Nephron (organoid): ENCODE results near the gene RANGRF.

Experiments used
- H3K27ac Mint-ChIP-seq, 3 experiments: 2 replicates each; pipeline ENCODE4 v1.8.0; 2020; ENCODE audit warnings: mixed read lengths in 3 of 3, mild to moderate bottlenecking in 2 of 3, moderate library complexity in 1 of 3
- H3K27me3 Mint-ChIP-seq: 2 replicates; pipeline ENCODE4 v1.8.0; 2021; ENCODE audit warnings: low read depth, mild to moderate bottlenecking, moderate library complexity, mixed read lengths
- H3K36me3 Mint-ChIP-seq: 2 replicates; pipeline ENCODE4 v1.8.0; 2020; ENCODE audit warnings: low read depth, mixed read lengths
- H3K4me1 Mint-ChIP-seq: 2 replicates; pipeline ENCODE4 v1.8.0; 2020; ENCODE audit warnings: mixed read lengths
- H3K4me3 Mint-ChIP-seq, 3 experiments: 2 replicates each; pipeline ENCODE4 v1.8.0; 2020; ENCODE audit warnings: mild to moderate bottlenecking in 3 of 3, mixed read lengths in 3 of 3, moderate library complexity in 2 of 3
- H3K9me3 Mint-ChIP-seq: 2 replicates; pipeline ENCODE4 v1.8.0; 2020; ENCODE audit warnings: mixed read lengths
- TF ChIP-seq, protein P1 (sequence below), 3 experiments: fragments of 200-600 bp; sonication (generic); IDR thresholded peaks; one replicate each; pipeline ENCODE4 v1.5.0; 2021; ENCODE audit warnings: antibody characterized with exemption in 3 of 3; ENCODE audit not compliant: unreplicated experiment in 3 of 3

The RANGRF gene

DNA sequence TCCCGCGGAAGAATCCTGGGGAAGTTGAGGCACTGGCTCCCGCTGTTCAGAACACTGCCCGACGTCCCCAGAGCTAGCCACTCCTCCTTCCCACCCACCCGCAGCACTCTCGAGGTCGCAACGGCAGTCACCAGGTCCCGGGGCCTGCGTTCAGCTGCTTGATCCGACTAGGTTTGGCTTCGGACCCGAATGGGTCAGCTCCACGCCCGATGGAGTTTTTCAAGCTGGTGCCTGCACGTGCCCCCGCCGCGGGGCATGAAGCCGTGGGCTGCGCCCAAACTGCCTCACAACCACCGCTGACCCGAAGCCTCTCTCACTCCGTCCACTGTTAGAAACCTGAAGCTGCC lies 38.8 kb downstream of the RANGRF start:
- Mint-ChIP-seq H3K4me3 (peak overlapping the region; percentile 79 to 85 (median 83)), H3K27ac (peak overlapping the region in 1 of 3 experiments; percentile 83), H3K27me3 (peaks cover 14% of the 10 kb centered on the region), H3K4me1 (peaks cover 7% of the 10 kb centered on the region), H3K36me3 (no peaks in the 10 kb centered on the region), H3K9me3 (no peaks in the 10 kb centered on the region)
- TF ChIP-seq, protein P1, sequence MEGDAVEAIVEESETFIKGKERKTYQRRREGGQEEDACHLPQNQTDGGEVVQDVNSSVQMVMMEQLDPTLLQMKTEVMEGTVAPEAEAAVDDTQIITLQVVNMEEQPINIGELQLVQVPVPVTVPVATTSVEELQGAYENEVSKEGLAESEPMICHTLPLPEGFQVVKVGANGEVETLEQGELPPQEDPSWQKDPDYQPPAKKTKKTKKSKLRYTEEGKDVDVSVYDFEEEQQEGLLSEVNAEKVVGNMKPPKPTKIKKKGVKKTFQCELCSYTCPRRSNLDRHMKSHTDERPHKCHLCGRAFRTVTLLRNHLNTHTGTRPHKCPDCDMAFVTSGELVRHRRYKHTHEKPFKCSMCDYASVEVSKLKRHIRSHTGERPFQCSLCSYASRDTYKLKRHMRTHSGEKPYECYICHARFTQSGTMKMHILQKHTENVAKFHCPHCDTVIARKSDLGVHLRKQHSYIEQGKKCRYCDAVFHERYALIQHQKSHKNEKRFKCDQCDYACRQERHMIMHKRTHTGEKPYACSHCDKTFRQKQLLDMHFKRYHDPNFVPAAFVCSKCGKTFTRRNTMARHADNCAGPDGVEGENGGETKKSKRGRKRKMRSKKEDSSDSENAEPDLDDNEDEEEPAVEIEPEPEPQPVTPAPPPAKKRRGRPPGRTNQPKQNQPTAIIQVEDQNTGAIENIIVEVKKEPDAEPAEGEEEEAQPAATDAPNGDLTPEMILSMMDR (IDR thresholded peaks at IDR 0.05; ENCODE audit: unreplicated experiment in 3 of 3) = no peak

DNA sequence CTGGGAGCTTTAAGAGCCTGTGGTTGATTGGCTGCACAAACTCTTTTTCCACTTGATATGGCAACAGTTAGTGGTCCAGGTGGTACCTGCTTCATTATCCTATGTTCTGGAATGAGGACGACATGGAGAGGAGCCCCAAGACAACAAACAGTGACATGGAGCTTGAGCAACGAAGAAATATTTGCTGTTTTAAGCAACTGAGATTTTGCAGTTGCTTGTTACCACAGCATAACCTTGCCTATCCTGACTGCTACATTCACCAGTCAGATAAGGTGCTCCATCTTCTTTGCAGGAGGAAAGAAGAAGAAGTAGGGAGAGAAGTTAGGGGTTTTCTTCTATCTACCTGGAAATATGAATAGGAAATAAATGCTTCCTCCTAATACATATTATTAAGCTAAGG lies 43.7 kb downstream of the RANGRF start:
- no peaks in the 10 kb centered on the region for H3K36me3 Mint-ChIP-seq
- peaks cover 3% of the 10 kb centered on the region for H3K27me3 Mint-ChIP-seq
- no peaks in the 10 kb centered on the region for H3K9me3 Mint-ChIP-seq
- H3K4me3 Mint-ChIP-seq = no peak overlapping the region
- TF ChIP-seq, protein P1 (IDR thresholded peaks at IDR 0.05; ENCODE audit: unreplicated experiment in 3 of 3) = no peak
- H3K4me1 Mint-ChIP-seq = no peaks in the 10 kb centered on the region
- H3K27ac Mint-ChIP-seq = no peak overlapping the region

DNA sequence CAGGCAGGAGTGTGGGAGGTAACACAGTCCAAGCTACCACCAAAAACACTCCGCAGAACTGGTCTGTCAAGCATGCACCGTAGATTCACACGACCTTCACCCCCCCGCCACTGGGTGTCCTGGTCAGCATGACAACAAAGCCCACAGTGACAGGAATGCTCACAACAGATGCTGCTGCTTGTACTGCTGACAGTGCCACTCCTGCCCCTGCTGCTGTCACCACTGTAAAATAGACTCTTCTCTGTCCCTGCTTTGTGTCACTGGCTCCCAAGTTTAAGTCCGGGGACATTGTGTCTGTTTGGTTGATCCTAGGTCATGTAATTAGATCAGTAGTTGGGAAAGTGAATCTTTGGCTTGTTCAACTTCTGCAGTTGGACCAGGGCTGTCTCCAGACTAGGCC lies 44.2 kb downstream of the RANGRF start:
- Mint-ChIP-seq H3K27me3 (peaks cover 3% of the 10 kb centered on the region), H3K4me3 (no peak overlapping the region), H3K36me3 (no peaks in the 10 kb centered on the region), H3K27ac (no peak overlapping the region), H3K4me1 (no peaks in the 10 kb centered on the region), H3K9me3 (no peaks in the 10 kb centered on the region)
- TF ChIP-seq, protein P1 (IDR thresholded peaks at IDR 0.05; ENCODE audit: unreplicated experiment in 3 of 3) = no peak

DNA sequence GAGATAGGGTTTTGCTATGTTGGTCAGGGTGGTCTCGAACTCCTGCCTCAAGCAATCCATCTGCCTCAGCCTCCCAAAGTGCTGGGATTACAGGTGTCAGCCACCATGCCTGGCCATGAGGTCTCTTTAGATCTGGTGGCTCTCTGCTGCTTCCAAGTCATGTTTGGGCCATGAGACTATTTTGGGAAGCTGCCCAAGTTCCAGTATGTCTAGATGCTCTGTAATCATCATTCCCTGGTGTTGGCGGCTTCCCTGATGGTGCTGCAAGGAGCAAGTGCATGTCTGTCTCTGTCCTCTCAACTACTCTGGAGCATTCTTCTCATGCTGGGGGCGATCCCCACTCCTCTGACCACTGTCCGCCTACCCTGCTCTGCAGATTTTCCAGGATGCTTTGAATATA lies 44.8 kb downstream of the RANGRF start:
- Mint-ChIP-seq H3K27ac (no peak overlapping the region), H3K4me3 (no peak overlapping the region)

DNA sequence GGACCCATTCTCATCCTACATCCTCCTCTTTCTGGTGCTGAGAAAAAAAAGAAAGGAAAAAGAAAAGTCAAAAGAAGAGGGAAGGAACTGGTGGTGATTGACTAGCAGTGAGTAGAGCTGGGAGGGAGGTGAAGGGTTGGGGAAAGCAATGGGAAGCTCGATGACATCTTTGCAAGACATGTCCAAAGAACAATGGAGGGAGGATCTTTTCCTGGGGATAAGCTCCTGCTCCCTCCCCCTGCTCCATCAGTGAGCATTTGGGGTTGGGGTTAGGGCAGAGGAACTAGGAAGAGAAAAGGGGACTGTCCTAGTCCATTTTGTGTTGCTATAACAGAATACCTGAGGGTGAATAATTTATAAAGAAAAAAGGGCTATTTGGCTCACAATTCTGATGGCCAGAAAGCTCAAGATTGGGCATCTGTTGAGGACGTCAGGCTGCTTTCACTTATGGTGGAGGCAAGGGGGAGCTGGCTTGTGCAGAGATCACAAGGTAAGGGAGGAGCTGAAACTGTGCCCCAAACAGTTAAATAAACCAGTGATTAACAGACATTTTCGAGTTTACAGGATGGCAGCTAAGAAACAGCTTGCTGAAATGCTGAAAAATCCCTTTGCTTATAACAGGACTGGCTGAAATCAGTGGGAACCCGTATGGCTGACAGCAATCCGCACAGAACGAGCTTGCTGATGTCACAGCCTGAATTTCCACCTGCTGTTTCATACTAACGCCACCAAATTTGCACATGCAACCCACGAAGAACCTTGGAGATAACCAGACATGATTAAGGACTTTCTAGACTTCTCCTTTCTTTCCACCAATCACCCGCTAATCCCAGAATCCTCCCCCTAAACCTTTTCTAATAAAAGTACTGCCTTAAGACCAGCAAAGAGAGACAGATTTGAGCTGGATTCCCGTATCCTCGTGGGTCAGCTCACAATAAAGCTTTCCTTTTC lies 49.6 kb downstream of the RANGRF start:
- peak overlapping the region in 1 of 3 experiments; percentile 10 for H3K27ac Mint-ChIP-seq
- TF ChIP-seq, protein P1 (IDR thresholded peaks at IDR 0.05; ENCODE audit: unreplicated experiment in 3 of 3) = no peak
- H3K9me3 Mint-ChIP-seq = no peaks in the 10 kb centered on the region
- peaks cover 4% of the 10 kb centered on the region for H3K27me3 Mint-ChIP-seq
- H3K4me1 Mint-ChIP-seq = peaks cover 6% of the 10 kb centered on the region
- no peaks in the 10 kb centered on the region for H3K36me3 Mint-ChIP-seq
- H3K4me3 Mint-ChIP-seq = no peak overlapping the region

More for the DNA sequence above, 44.8 kb downstream of the RANGRF start:
- Mint-ChIP-seq H3K27me3 (no peaks in the 10 kb centered on the region), H3K9me3 (no peaks in the 10 kb centered on the region), H3K4me1 (peaks cover 1% of the 10 kb centered on the region), H3K36me3 (no peaks in the 10 kb centered on the region)
- TF ChIP-seq, protein P1 (IDR thresholded peaks at IDR 0.05; ENCODE audit: unreplicated experiment in 3 of 3) = no peak

DNA sequence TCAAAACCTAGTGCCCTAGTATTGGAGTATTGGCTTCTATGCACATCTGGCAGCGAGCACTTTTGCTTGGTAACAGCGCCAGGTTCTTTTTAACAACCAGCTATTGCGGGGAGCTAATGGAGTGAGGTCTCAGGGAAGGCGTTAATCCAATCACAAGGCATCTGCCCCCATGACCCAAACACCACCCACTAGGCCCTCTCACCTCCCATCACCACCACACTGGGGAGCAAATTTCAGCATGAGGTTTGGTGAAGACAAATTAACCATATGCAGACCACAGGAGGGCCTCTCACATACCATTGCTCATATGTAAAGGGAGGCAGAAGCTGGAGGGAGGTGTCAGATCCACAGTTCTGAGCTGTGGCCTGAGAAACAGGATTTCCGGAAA lies 50.3 kb downstream of the RANGRF start:
- H3K9me3 Mint-ChIP-seq = no peaks in the 10 kb centered on the region
- peaks cover 4% of the 10 kb centered on the region for H3K27me3 Mint-ChIP-seq
- H3K4me1 Mint-ChIP-seq = peaks cover 6% of the 10 kb centered on the region
- no peak overlapping the region for H3K4me3 Mint-ChIP-seq
- no peaks in the 10 kb centered on the region for H3K36me3 Mint-ChIP-seq
- peak overlapping the region in 1 of 3 experiments; percentile 10 for H3K27ac Mint-ChIP-seq
- TF ChIP-seq, protein P1 (IDR thresholded peaks at IDR 0.05; ENCODE audit: unreplicated experiment in 3 of 3) = no peak
